Head of caudate nucleus (tissue), 42 donors: ENCODE data around the gene DMAC1.

Experiments
- DNase-seq, 42 donors: peaks; one replicate each; pipeline versions ENCODE4 v3.0.0 to v3.0.0-alpha.2; 2020 to 2021; ENCODE audit warnings: mixed read lengths in 7 of 42
- intact Hi-C: fragments of 100-400 bp; cut with DNase I; formaldehyde crosslinking; loops from one replicate; pipeline ENCODE4 v1.15.0; 2022

DMAC1 gene

GRCh38 chr9:7785813-7786212 is 13.8 kb downstream of the DMAC1 start:
- DNase-seq: no peak
- intact Hi-C loops: no loop called here

GRCh38 chr9:7784472-7784871 is 15.1 kb downstream of the DMAC1 start:
- DNase-seq: no peak
- intact Hi-C loops: no loop called here

- intact Hi-C loops: no loop called here
- DNase-seq: no peak
Observed at GRCh38 chr9:7783635-7784063, 15.9 kb downstream of the DMAC1 start.

- no peak for DNase-seq
- intact Hi-C loops: no loop called here
Observed at GRCh38 chr9:7782400-7783120, 17.0 kb downstream of the DMAC1 start.

GRCh38 chr9:7780261-7780988 is 19.2 kb downstream of the DMAC1 start:
- intact Hi-C loops: no loop called here
- no peak for DNase-seq

- DNase-seq: no peak
- intact Hi-C loops: no loop called here
Observed at GRCh38 chr9:7778851-7779600, 20.6 kb downstream of the DMAC1 start.

- DNase-seq: peak in 5 of 42 donors; percentile 18 to 55 (median 37)
Observed at GRCh38 chr9:7777771-7778170, 21.8 kb downstream of the DMAC1 start.

GRCh38 chr9:7770111-7770510 is 29.5 kb downstream of the DMAC1 start:
- intact Hi-C loops: no loop called here

More at GRCh38 chr9:7777771-7778170, 21.8 kb downstream of the DMAC1 start:
- intact Hi-C loops: no loop called here

GRCh38 chr9:7762600-7762999 is 37.0 kb downstream of the DMAC1 start:
- DNase-seq: no peak
- intact Hi-C loops: no loop called here

More at GRCh38 chr9:7770111-7770510, 29.5 kb downstream of the DMAC1 start:
- DNase-seq: no peak

GRCh38 chr9:7760014-7760415 is 39.6 kb downstream of the DMAC1 start:
- no peak for DNase-seq
- intact Hi-C loops: no loop called here

GRCh38 chr9:7756088-7756487 is 43.5 kb downstream of the DMAC1 start:
- DNase-seq: no peak
- intact Hi-C loops: no loop called here

- intact Hi-C loops: no loop called here
- DNase-seq: no peak
Observed at GRCh38 chr9:7752481-7752880, 47.1 kb downstream of the DMAC1 start.
